Body of pancreas (tissue), 4 donors: Measurements from ENCODE around the gene SHLD1.
"Not testable (repeated sequence)": the region's sequence is repeated elsewhere in the genome, so short reads cannot be mapped to it uniquely, and the experiment has no call there.

Experiments
- CTCF ChIP-seq, 7 experiments: fragments of 450-650 bp in 4 of 7; fragments of 200-600 bp in 3 of 7; sonication (generic) in 3 of 7; IDR thresholded peaks; one replicate each; pipeline ENCODE4 v1.5.1; 2016 to 2019; ENCODE audit warnings: antibody characterized with exemption in 7 of 7
- POLR2A ChIP-seq, 3 donors: fragments of 450-650 bp; IDR thresholded peaks; one replicate each; pipeline ENCODE4 v1.6.1; 2016; ENCODE audit warnings: antibody characterized with exemption in 3 of 3, mild to moderate bottlenecking in 2 of 3

- TF ChIP-seq CTCF, POLR2A (IDR thresholded peaks at IDR 0.05): not testable (repeated sequence)
Observed at GRCh38 chr20:5740643-5741042, 9.6 kb upstream of the SHLD1 start.
